ENCODE results near the gene HOXD9.

The HOXD9 gene

GRCh38 chr2:176111846-176112374 lies 10.6 kb upstream of the HOXD9 start:
- no peak for DNase-seq

DNA sequence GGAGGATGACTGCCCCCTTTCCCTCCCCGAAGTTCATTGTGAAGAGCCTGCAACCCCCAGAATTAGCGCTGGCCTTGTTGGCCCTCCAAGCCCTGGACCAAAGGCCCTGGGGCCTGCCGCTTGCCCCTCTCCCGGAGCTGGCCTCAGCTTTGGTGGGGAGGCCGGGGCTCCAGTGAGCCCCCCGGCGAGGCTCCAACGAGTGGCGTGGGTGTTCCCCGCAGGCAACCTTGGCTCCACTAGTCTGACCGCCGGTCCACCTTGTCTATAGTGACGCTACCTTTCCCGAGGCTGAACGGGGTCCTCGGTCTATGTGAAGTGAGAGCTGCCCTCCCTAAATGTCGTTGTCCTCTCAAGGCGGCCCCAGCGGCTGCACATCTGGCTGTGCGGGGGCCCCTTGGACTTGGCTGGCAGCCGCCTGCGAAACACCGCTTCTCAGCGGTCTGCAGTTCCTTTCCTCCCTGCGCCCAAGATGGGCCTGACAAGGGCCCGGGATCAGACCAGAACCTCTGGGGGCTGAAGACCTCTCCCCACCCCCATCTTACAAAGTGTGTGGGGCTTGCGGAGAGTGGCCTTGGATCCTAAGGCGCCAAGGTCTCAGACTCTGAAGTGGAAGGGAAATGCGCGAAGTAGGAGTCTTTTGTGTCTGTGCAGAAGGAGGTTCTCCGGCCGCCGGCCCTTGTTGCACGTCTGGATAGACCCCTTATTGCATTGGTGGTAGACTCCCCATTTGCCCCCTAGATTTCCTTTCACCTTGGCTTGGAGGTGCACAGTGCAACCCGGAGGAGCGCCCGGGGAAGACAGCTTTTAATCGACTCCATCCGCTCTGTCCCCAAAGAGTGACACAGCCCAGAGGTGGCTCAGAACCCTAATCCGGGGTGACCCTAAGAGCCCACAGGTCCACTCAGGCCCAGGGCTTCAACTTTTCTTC lies 9.9 kb upstream of the HOXD9 start:
- DNase-seq = no peak

GRCh38 chr2:176114120-176114929 lies 8.2 kb upstream of the HOXD9 start:
- no peak for DNase-seq

- no peak for DNase-seq
These were observed 7.4 kb upstream of the HOXD9 start for GRCh38 chr2:176114930-176115625.

DNA sequence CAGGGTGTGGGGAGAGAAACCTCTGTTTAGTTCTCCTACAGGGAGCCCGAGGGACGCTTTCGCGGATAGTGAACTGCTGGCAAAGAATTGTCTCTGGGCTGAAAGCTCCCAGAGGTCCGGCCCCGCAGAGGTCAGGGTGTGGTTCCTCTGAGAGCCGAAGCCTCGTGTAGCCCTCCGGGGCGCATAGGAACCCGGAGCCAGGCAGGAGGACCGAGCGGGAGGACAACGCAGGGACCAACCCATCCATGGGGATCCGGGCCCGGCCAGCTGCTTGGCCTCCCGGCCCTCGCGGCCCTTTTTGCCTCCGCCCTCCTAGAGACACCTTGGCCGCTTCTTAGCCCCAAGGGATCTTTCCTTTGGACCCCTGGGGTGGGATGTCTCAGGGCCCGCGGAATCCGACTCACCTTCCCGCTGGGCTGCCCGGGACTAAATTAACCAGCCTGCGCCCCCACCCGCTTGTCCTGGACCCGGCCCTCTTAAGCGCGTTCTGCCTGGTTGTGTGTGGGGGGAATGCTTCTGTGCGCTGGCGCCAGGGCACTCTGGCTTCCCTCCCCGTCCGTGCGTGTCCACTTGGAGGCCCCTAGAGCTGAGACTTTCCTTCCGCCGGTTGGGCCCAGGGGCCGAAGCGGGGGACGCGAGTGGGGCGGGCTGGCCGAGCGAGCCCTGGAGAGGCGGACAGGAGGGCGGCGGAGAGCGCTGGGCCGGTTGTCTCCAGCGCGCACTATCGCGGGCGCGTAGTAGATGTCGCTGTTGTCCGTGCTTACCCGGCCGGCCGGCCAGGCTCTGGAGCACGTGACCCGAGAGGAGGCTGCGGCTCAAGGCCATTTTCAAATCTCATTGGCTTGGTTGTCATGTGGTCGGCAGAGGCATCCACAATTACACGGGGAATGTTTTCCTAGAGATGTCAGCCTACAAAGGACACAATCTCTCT lies 6.4 kb upstream of the HOXD9 start, which contains the start of gene HOXD10:
Gene HOXD10 (plus strand): TSS at position 896 of the 931 bp plus-strand sequence. CDS start 56 bp downstream, outside the sequence.
- DNase-seq = no peak

GRCh38 chr2:176117162-176117822 lies 5.2 kb upstream of the HOXD9 start:
- no peak for DNase-seq

DNA sequence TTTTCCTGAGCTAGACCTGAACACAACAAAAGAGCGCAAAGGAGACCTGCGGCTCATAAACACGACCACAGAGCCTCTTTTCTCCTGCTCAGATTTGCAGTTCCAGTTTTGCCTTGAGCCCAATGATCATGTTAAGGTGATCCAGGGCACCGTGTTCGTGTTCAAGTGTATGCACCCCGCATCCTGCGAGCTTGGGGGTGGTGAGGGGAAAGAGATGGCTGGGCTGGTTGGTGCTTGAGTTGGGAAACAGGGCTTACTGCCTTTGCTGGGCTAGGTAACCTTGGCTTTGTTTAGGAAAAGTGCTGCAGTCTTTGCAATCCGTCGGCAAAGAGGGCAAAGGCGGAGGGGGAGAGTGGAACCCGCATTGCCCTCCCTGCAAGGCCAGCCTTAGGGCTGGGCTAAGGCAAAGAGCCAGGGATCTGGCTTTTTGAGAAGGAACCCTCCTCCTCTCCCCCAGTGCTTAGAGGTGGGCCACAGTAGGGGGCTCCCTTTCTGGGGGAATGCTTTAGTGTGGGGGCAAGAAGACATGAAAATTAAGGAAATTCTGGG lies 4.6 kb upstream of the HOXD9 start:
- DNase-seq = no peak

GRCh38 chr2:176118601-176119339 lies 3.7 kb upstream of the HOXD9 start:
- no peak for DNase-seq

DNA sequence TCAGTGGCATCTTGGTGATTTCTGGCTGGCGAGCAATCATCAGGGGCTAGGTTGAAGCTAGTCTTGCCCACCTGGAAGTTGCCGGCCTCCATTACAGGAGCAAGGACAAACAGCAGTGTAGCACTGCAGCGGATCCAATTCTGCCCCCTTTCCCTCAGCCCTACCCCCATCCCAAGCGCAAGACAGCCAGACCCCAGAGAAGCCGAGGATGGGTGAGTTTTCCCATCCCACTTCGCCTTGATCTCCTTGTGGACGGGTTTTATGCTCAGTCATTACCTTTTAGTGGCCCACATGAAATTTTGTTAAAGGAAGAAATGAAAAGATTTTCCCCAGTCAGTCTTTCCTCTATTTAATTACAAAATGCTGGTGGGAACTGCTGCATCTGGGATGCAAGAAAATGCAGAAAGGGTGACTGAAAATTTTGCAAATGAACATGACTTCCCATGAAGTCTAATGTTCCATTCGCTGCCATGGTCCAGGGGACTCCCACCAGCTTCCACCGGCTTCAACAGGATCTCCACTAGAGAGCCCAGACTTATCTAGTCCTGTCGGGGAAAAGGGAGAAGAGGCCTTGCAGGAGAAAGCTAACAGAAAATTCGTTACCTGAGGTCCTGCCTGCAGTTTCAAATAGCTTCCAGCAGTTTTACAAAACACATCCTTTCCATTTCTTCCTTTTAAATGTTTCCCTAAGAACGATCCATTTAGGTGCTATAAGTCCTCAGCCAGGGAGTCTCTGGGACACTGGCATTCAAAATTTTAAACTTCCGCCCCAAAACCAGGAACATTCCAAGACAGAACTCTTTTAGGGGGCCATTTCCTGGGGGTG lies 1.9 kb upstream of the HOXD9 start:
- no peak for DNase-seq

GRCh38 chr2:176121190-176122051 lies 1.1 kb upstream of the HOXD9 start:
- no peak for DNase-seq

DNA sequence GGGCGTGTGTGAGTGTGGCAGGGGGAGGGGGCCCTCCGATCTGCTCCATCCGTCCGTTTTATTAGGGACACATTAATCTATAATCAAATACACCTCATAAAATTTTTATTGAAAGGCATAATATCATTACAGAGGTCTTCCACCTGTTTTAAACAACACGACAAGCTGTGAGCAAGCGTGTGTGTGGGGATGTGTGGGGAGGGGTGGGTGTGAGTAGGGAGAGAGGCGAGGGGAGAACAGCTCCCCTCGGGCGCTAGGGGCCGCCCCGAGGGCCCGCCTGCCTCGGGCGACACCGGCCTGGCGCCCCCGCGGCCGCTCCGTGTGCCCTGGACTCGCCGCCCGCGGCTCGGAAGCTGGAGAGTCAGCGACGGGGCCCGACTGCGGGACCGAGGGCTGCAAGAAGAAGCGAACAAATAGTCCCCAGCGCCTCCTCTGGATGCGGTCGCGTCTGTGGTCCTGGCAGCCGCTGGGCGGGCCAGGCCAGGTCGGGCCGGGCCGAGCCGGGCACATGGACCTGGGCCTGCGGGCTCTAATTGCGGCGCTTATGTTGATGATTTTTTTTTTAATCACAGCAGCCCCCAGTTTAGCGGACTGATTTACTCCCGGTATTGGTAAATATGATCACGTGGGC lies 352 bp upstream of the HOXD9 start:
- DNase-seq = no peak

DNA sequence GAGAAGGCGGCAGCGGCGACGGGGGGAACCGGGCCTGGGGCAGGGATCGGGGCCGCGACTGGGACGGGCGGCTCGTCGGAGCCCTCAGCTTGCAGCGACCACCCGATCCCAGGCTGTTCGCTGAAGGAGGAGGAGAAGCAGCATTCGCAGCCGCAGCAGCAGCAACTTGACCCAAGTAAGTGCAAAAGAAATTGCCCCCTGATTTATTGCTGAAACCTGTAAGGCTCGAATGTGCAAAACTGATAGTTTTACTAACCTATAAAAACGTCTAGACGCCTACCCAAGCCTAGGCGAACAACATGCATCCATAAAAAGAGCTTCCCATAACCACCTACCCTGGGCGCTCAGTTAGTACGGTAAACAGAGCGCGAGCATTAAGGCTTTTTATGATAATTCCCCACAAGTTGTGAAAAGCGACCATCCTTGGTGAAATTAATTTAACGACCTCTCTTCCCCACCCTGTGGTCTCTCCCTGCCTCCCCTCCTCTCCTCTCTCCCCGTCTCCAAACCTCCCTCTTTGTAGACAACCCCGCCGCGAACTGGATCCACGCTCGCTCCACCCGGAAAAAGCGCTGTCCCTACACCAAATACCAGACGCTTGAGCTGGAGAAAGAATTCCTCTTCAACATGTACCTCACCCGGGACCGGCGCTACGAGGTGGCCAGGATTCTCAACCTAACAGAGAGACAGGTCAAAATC lies 1.0 kb downstream of the HOXD9 start:
- no peak for DNase-seq

- no peak for DNase-seq
These were observed 1.8 kb downstream of the HOXD9 start for GRCh38 chr2:176124110-176124946.

GRCh38 chr2:176124947-176125771 lies 2.6 kb downstream of the HOXD9 start:
- no peak for DNase-seq

GRCh38 chr2:176125772-176126054 lies 3.2 kb downstream of the HOXD9 start:
- no peak for DNase-seq

All from hippocampal formation (tissue), 2 donors.